AG09309 (cell line): ENCODE results near the gene RBM22.
A peak's percentile ranks its signal among the peaks of the same experiment; 100 is the strongest.

Source experiments
- DNase-seq: peaks from one replicate; pipeline ENCODE4 v3.0.0-alpha.2; 2010; ENCODE audit warnings: low read depth
- H3K4me3 ChIP-seq: 2 replicates; pipeline ENCODE4 v1.5.1; 2011; ENCODE audit warnings: mild to moderate bottlenecking, low read depth, low read length, moderate library complexity; ENCODE audit not compliant: control insufficient read depth
- TF ChIP-seq, protein P1 (sequence below): IDR thresholded peaks from 2 replicates; pipeline ENCODE4 v1.5.1; 2011; ENCODE audit warnings: mild to moderate bottlenecking, low read depth, low read length, inconsistent platforms; ENCODE audit not compliant: insufficient read depth, control insufficient read depth; ENCODE audit errors: missing control alignments

The RBM22 gene

DNA sequence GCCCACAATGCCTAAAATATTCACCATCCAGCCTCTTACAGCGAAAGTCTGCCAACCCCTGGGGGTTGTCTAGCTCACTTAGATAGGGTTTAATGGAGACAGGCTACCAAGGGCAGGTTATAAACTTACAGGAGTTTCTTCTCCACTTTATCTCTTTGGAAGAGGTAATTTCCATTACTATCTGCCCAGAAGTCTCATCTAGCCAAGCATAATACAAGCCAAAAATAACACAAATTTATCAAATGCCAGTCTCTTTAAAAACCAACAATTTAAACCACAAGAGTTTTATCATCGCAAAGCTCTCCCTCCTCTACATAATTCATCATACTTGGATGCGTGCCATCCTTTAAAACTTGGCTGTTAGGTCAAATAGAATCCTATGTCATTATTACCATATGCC, 6.2 kb downstream of the RBM22 start:
- DNase-seq, result no peak
- TF ChIP-seq, protein P1, sequence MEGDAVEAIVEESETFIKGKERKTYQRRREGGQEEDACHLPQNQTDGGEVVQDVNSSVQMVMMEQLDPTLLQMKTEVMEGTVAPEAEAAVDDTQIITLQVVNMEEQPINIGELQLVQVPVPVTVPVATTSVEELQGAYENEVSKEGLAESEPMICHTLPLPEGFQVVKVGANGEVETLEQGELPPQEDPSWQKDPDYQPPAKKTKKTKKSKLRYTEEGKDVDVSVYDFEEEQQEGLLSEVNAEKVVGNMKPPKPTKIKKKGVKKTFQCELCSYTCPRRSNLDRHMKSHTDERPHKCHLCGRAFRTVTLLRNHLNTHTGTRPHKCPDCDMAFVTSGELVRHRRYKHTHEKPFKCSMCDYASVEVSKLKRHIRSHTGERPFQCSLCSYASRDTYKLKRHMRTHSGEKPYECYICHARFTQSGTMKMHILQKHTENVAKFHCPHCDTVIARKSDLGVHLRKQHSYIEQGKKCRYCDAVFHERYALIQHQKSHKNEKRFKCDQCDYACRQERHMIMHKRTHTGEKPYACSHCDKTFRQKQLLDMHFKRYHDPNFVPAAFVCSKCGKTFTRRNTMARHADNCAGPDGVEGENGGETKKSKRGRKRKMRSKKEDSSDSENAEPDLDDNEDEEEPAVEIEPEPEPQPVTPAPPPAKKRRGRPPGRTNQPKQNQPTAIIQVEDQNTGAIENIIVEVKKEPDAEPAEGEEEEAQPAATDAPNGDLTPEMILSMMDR, result no peak
- H3K4me3 ChIP-seq, result no peak overlapping the region

DNA sequence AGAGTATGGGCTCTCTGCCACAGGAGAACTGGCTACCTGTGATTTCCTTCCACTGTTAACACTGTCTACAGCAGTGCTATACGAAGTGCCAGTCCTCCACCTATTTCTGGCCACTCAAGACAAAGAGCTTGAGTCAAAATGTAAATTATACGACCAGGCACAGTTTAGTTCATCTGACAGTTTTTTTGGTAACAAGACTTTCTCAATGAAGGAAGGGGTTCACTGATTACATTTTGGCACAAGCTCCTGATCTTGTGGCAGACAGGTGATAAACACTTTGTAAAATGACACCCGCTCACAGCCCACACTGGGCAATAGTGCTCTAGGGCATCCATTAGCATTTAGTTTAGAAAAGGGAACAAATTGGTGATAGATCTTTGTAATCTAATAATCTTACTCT, 8.6 kb downstream of the RBM22 start:
- DNase-seq, result no peak
- H3K4me3 ChIP-seq, result no peak overlapping the region
- TF ChIP-seq, protein P1, result no peak

DNA sequence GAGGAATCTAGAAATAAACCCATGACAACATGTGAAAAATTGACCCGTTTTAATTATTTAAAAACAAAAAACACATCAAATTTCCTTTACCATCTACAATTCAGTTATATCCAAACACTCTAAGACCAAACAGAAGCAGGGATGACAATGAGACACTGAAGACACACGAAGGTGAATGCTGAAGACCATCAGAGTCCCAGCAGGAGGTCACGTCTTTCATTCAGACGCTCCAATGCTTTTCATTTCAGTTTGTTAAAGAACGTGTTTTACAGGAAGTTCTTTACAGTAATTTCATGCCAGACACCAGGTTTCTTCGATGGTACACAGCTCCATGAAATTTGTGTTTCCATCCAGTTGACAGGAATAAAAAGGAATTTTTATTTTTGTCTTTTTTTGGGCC, 10.1 kb downstream of the RBM22 start:
- TF ChIP-seq, protein P1, result no peak
- DNase-seq, result no peak

DNA sequence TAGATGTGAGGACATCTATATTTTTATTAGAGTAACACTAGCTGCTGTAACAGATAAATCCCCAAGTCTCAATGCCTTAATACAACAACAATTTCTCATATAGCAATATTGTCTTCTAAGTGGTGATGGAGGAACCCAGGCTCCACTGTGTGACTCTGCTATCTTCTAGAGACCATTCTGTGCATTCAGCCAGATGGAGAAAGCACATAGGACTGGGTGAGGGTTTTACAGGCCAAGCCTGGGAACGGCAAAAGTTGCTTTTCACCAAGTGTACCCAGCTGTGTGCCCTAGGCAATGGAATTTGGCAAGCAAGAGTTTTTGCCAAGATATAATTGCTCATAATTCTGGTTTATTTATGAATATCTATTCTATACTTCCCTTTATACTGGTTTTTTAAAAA, 11.7 kb downstream of the RBM22 start:
- DNase-seq, result no peak
- TF ChIP-seq, protein P1, result no peak
- H3K4me3 ChIP-seq, result no peak overlapping the region

More for the DNA sequence above, 10.1 kb downstream of the RBM22 start:
- no peak overlapping the region for H3K4me3 ChIP-seq

DNA sequence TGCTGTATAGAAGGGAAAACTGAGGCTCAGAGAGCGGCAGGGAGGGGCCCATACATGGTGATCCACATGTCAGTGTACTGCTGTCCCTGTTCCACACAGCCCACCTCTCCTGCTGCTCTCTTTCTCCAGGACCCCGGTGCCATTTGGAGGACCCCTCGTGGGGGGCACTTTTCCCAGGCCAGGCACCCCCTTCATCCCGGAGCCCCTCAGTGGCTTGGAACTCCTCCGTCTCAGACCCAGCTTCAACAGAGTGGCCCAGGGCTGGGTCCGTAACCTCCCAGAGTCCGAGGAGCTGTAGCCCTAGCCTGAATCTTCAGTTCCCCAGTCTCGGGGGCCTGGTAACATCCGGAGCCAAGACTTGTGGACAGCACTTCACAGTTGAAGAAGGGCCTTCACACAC, 24.3 kb downstream of the RBM22 start:
- DNase-seq, result no peak
- TF ChIP-seq, protein P1, result no peak
- no peak overlapping the region for H3K4me3 ChIP-seq

DNA sequence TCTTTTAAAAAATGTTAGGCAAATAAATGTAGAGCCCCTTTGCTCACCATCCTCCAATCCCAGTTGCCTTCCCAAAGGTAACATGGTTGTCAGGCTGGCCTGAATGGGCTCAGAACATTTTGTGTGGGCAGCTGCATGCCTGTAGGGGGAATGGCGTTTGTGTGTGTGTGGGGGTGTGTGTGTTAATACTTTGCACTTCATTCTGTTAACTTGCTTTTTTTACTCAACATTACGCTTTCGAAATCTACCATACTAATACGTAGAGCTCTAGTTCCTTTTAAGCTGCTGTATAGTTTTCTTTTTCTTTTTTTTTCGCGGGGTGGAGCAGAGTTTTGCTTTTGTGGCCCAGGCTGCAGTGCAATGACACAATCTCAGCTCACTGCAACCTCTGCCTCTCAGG, 25.8 kb downstream of the RBM22 start:
- no peak overlapping the region for H3K4me3 ChIP-seq
- TF ChIP-seq, protein P1, result no peak
- no peak for DNase-seq

DNA sequence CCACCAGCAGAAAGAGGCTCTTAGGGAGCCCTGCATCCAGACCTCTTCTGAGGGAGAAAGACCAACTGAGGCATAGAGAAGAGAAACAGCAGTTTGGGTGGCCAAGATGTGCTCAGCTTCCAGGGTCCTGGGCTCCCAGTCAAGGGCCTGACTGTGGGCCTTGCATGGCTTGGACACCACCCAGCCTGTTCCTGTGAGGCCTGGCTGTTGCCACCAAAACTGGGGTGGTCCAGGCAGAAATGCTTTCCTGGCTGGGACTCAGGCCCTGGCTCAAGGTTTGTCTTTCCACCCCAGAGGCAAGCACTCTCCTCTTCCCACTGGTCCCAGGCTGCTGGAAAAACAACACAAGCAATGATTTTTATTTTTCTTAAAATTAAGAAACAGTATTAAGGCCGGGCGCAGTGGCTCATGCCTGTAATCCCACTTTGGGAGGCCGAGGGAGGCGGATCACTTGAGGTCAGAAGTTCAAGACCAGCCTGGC, 26.5 kb downstream of the RBM22 start:
- H3K4me3 ChIP-seq, result no peak overlapping the region
- TF ChIP-seq, protein P1, result peak; percentile 20
- DNase-seq, result no peak
